HG03066 (cell line): Measurements from ENCODE around the gene MAP3K1.

Experiments used
- ATAC-seq: cut with Tn5 transposase; IDR thresholded peaks from one replicate; pipeline ENCODE4 v1.9.1; 2021; ENCODE audit warnings: low read depth; ENCODE audit not compliant: unreplicated experiment

Gene MAP3K1

GRCh38 chr5:56900395-56900794, 85.0 kb downstream of the MAP3K1 start:
- ATAC-seq = no peak

- no peak for ATAC-seq
Observed at GRCh38 chr5:56900858-56901578, 85.7 kb downstream of the MAP3K1 start.

GRCh38 chr5:56908942-56909293, 93.6 kb downstream of the MAP3K1 start:
- no peak for ATAC-seq

GRCh38 chr5:56909294-56910209, 94.2 kb downstream of the MAP3K1 start, which contains the start of gene SETD9:
Gene SETD9 (plus strand): TSS chr5:56909596. CDS start chr5:56909646, 50 bp downstream.
- peak; percentile 84 for ATAC-seq

GRCh38 chr5:56910210-56910965, 95.0 kb downstream of the MAP3K1 start:
- ATAC-seq = peak; percentile 32

GRCh38 chr5:56913766-56914165, 98.4 kb downstream of the MAP3K1 start:
- ATAC-seq = no peak

GRCh38 chr5:56914678-56915077, 99.3 kb downstream of the MAP3K1 start:
- ATAC-seq = no peak

GRCh38 chr5:56917534-56917933, 102.2 kb downstream of the MAP3K1 start:
- ATAC-seq = no peak

- ATAC-seq = no peak
Observed at GRCh38 chr5:56918054-56918453, 102.7 kb downstream of the MAP3K1 start.

- ATAC-seq = no peak
Observed at GRCh38 chr5:56919942-56920662, 104.8 kb downstream of the MAP3K1 start.

- no peak for ATAC-seq
Observed at GRCh38 chr5:56922922-56923321, 107.6 kb downstream of the MAP3K1 start.

- no peak for ATAC-seq
Observed at GRCh38 chr5:56934325-56934724, 119.0 kb downstream of the MAP3K1 start.

- no peak for ATAC-seq
Observed at GRCh38 chr5:56938858-56939257, 123.5 kb downstream of the MAP3K1 start.

GRCh38 chr5:56941981-56942380, 126.6 kb downstream of the MAP3K1 start:
- ATAC-seq = no peak
